ENCODE data around the gene PRR13. TPM values are rescaled to one million over a fixed set of nuclear protein-coding genes. Genes with fewer than 3 reads are reported as not detected.
"Not testable (repeated sequence)": the region's sequence is repeated elsewhere in the genome, so short reads cannot be mapped to it uniquely, and the experiment has no call there.

The PRR13 gene
- total and polyA plus RNA-seq, 2 donors (not counting 1 experiment from before 2014, with no cell fraction given), result 108 to 213 TPM

GRCh38 chr12:53422247-53422646 lies 19.3 kb upstream of the PRR13 start:
- POLR2A ChIA-PET, result interaction anchor here (0.7 to 2.5 kb wide), 3 partner anchors 43 to 265 kb away, joined by 8 to 12 read pairs (median 10); partner anchors contain the start of gene SP1
- ATAC-seq (ENCODE audit: low read depth); H3K36me3 ChIP-seq (replicated peaks in 1 of 2; ENCODE audit: control extremely low read depth in 1 of 2, control insufficient read depth in 1 of 2, extremely low read depth in 1 of 2, insufficient read depth in 2 of 2, low read length in 1 of 2); H3K4me3 Mint-ChIP-seq; DNase-seq; H3K27me3 Mint-ChIP-seq; H3K27me3 ChIP-seq (replicated peaks in 1 of 4; ENCODE audit: control extremely low read depth in 1 of 4, control insufficient read depth in 3 of 4, insufficient read depth in 4 of 4, low read length in 3 of 4); H3K9me3 Mint-ChIP-seq (ENCODE audit: insufficient read depth); H2AFZ ChIP-seq (ENCODE audit: insufficient read depth, low read depth, low read length, poor library complexity, severe bottlenecking); H3K9me3 ChIP-seq (ENCODE audit: control extremely low read depth in 1 of 3, control insufficient read depth in 2 of 3, insufficient read depth in 1 of 3, low read length in 2 of 3); H3K27ac ChIP-seq (ENCODE audit: low read length in 2 of 2); H3K9ac ChIP-seq (ENCODE audit: low read length); intact Hi-C loops (cut with micrococcal nuclease); H3K79me2 ChIP-seq (ENCODE audit: control insufficient read depth, insufficient read depth, low read length); H3K4me3 ChIP-seq (ENCODE audit: control extremely low read depth in 1 of 5, extremely low read depth in 1 of 5, insufficient read depth in 1 of 5, low read depth in 2 of 5, low read length in 4 of 5); H4K20me1 ChIP-seq (ENCODE audit: control insufficient read depth, insufficient read depth, low read length, poor library complexity, severe bottlenecking); H3K4me2 ChIP-seq (replicated peaks; ENCODE audit: low read depth, low read length, poor library complexity, severe bottlenecking); H3K27ac Mint-ChIP-seq: not testable (repeated sequence)
- H3K4me1 ChIP-seq (ENCODE audit: control insufficient read depth in 2 of 2, insufficient read depth in 2 of 2, low read length in 2 of 2), result peaks cover 17 to 26% of the 10 kb centered on the region in 2 donors
- CTCF ChIA-PET, result interaction anchor here (0.6 to 9.5 kb wide), 14 partner anchors 9 to 1299 kb away, joined by 3 to 384 read pairs (median 8); partner anchors contain the start of genes NPFF and SP1
- WGBS (ENCODE audit: insufficient coverage), result no CpG with 5 or more reads among the region's 12 CpGs
- H3K4me1 Mint-ChIP-seq, result peaks cover 30% of the 10 kb centered on the region

- H3K27ac ChIP-seq (ENCODE audit: low read length in 2 of 2), result no peak within 1 kb of the TSS
- H3K27me3 Mint-ChIP-seq, result no peaks in the 10 kb centered on the region
- H3K36me3 ChIP-seq (replicated peaks in 1 of 2; ENCODE audit: control extremely low read depth in 1 of 2, control insufficient read depth in 1 of 2, extremely low read depth in 1 of 2, insufficient read depth in 2 of 2, low read length in 1 of 2), result no peaks in the 10 kb centered on the region
- no peak within 1 kb of the TSS for H3K4me2 ChIP-seq (replicated peaks; ENCODE audit: low read depth, low read length, poor library complexity, severe bottlenecking)
- H3K4me3 ChIP-seq (ENCODE audit: control extremely low read depth in 1 of 5, extremely low read depth in 1 of 5, insufficient read depth in 1 of 5, low read depth in 2 of 5, low read length in 4 of 5), result no peak within 1 kb of the TSS
- no peak within 1 kb of the TSS for H3K4me3 Mint-ChIP-seq
- H3K9me3 ChIP-seq (ENCODE audit: control extremely low read depth in 1 of 3, control insufficient read depth in 2 of 3, insufficient read depth in 1 of 3, low read length in 2 of 3), result no peaks in the 10 kb centered on the region
- H3K27me3 ChIP-seq (replicated peaks in 1 of 4; ENCODE audit: control extremely low read depth in 1 of 4, control insufficient read depth in 3 of 4, insufficient read depth in 4 of 4, low read length in 3 of 4), result no peaks in the 10 kb centered on the region
- intact Hi-C loops (cut with micrococcal nuclease), result no loop called here
- ChIA-PET POLR2A (no interaction called here), CTCF (interaction anchor here (3.7 to 9.5 kb wide), 3 partner anchors 73 to 99 kb away, joined by 41 to 384 read pairs (median 64); partner anchors contain the start of gene NPFF)
- no peaks in the 10 kb centered on the region for H3K9me3 Mint-ChIP-seq (ENCODE audit: insufficient read depth)
- no CpG with 5 or more reads among the region's 1 CpG for WGBS (ENCODE audit: insufficient coverage)
- no peak within 1 kb of the TSS for H2AFZ ChIP-seq (ENCODE audit: insufficient read depth, low read depth, low read length, poor library complexity, severe bottlenecking)
- H3K79me2 ChIP-seq (ENCODE audit: control insufficient read depth, insufficient read depth, low read length), result no peaks in the 10 kb centered on the region
- H3K27ac Mint-ChIP-seq, result no peak within 1 kb of the TSS
- no peaks in the 10 kb centered on the region for H4K20me1 ChIP-seq (ENCODE audit: control insufficient read depth, insufficient read depth, low read length, poor library complexity, severe bottlenecking)
- ATAC-seq (ENCODE audit: low read depth) (no peak), DNase-seq (no peak)
- H3K4me1 Mint-ChIP-seq, result peaks cover 19% of the 10 kb centered on the region
- TF ChIP-seq EZH2 (IDR thresholded peaks at IDR 0.05; ENCODE audit: borderline replicate concordance, insufficient read depth, low read depth, low read length, poor library complexity, severe bottlenecking) (no peak), CTCF (IDR thresholded peaks at IDR 0.05) (no peak)
- no peak within 1 kb of the TSS for H3K9ac ChIP-seq (ENCODE audit: low read length)
- peaks cover 7 to 13% of the 10 kb centered on the region in 2 donors for H3K4me1 ChIP-seq (ENCODE audit: control insufficient read depth in 2 of 2, insufficient read depth in 2 of 2, low read length in 2 of 2)
Observed at GRCh38 chr12:53423597-53423996, 17.9 kb upstream of the PRR13 start, which contains the start of gene AMHR2. TSS of gene AMHR2 (plus strand) at chr12:53423855. CDS start at chr12:53423935, 80 bp downstream.
